NCI-H2081 treated with DMSO at 0.1 percent for 48 hours (cell line): ENCODE measurements around the gene MYO7B.
A peak's percentile ranks its signal among the peaks of the same experiment; 100 is the strongest.
"Not testable (repeated sequence)": the region's sequence is repeated elsewhere in the genome, so short reads cannot be mapped to it uniquely, and the experiment has no call there.

Experiments used
- DNase-seq: peaks from one replicate; lab custom pipeline; 2025; lab: John Stamatoyannopoulos, UW

Gene MYO7B

GRCh38 chr2:127524198-127524834 is 11.2 kb upstream of the MYO7B start:
- DNase-seq: not testable (repeated sequence)

GRCh38 chr2:127525691-127526131 is 9.8 kb upstream of the MYO7B start:
- no peak for DNase-seq

- peak; percentile 88 for DNase-seq
Measured at GRCh38 chr2:127526132-127527000, 9.1 kb upstream of the MYO7B start, which contains the start of gene IWS1. Gene IWS1, minus strand, starts transcription at chr2:127526489. Its CDS starts 281 bp downstream, at chr2:127526208.

GRCh38 chr2:127527001-127527804 is 8.3 kb upstream of the MYO7B start:
- DNase-seq: no peak

GRCh38 chr2:127528487-127528886 is 7.0 kb upstream of the MYO7B start:
- DNase-seq: no peak

GRCh38 chr2:127529416-127529815 is 6.1 kb upstream of the MYO7B start:
- DNase-seq: not testable (repeated sequence)

GRCh38 chr2:127530245-127531140 is 5.0 kb upstream of the MYO7B start:
- no peak for DNase-seq

GRCh38 chr2:127531221-127531648 is 4.2 kb upstream of the MYO7B start:
- DNase-seq: no peak

- no peak for DNase-seq
Measured at GRCh38 chr2:127532296-127532695, 3.2 kb upstream of the MYO7B start.

GRCh38 chr2:127535918-127536317 is 435 bp downstream of the MYO7B start:
- DNase-seq: no peak

- no peak for DNase-seq
Measured at GRCh38 chr2:127536707-127537541, 1.4 kb downstream of the MYO7B start.

GRCh38 chr2:127537644-127538043 is 2.2 kb downstream of the MYO7B start:
- no peak for DNase-seq

GRCh38 chr2:127541809-127542208 is 6.3 kb downstream of the MYO7B start:
- no peak for DNase-seq

- no peak for DNase-seq
Measured at GRCh38 chr2:127542231-127542630, 6.7 kb downstream of the MYO7B start.

GRCh38 chr2:127543013-127543501 is 7.6 kb downstream of the MYO7B start:
- DNase-seq: not testable (repeated sequence)

GRCh38 chr2:127545189-127545588 is 9.7 kb downstream of the MYO7B start:
- no peak for DNase-seq

GRCh38 chr2:127545796-127546195 is 10.3 kb downstream of the MYO7B start:
- no peak for DNase-seq

GRCh38 chr2:127546797-127547196 is 11.3 kb downstream of the MYO7B start:
- no peak for DNase-seq

GRCh38 chr2:127551221-127551930 is 15.9 kb downstream of the MYO7B start:
- no peak for DNase-seq
